Fibroblast of lung (primary cell): ENCODE data around the gene EEIG2. TPM values are rescaled to one million over a fixed set of nuclear protein-coding genes. Genes with fewer than 3 reads are reported as not detected.

ENCODE experiments used
- DNase-seq, 2 donors: peaks; one replicate each; pipeline versions ENCODE4 v3.0.0 to v3.0.0-alpha.2; 2010; ENCODE audit warnings: low read depth in 2 of 2
- H2AFZ ChIP-seq: 2 replicates; pipeline ENCODE4 v1.5.1; 2012; ENCODE audit warnings: low read length, control low read depth, inconsistent platforms
- H3K27ac ChIP-seq: 2 replicates; pipeline ENCODE4 v1.5.1; 2011; ENCODE audit warnings: low read length, control low read depth; ENCODE audit not compliant: insufficient read depth
- H3K27me3 ChIP-seq: 2 replicates; pipeline ENCODE4 v1.5.1; 2011; ENCODE audit warnings: mild to moderate bottlenecking, low read length; ENCODE audit not compliant: control insufficient read depth, insufficient read depth
- H3K36me3 ChIP-seq: 2 replicates; pipeline ENCODE4 v1.5.1; 2011; ENCODE audit warnings: low read length; ENCODE audit not compliant: control insufficient read depth, insufficient read depth
- H3K4me1 ChIP-seq: 2 replicates; pipeline ENCODE4 v1.5.1; 2011; ENCODE audit warnings: low read length; ENCODE audit not compliant: control insufficient read depth, insufficient read depth; ENCODE audit errors: extremely low read depth
- H3K4me2 ChIP-seq: 2 replicates; pipeline ENCODE4 v1.5.1; 2011; ENCODE audit warnings: low read length, control low read depth; ENCODE audit not compliant: insufficient read depth; ENCODE audit errors: extremely low read depth
- H3K4me3 ChIP-seq, 4 experiments: fragments of 200-600 bp in 1 of 4; sonication (generic) in 1 of 4; replicated peaks in 1 of 4; 2 replicates each; pipeline ENCODE4 v1.5.1; 2011 to 2016; ENCODE audit warnings: low read length in 4 of 4, low read depth in 3 of 4, mild to moderate bottlenecking in 3 of 4, control low read depth in 2 of 4, inconsistent platforms in 1 of 4, mixed read lengths in 1 of 4; ENCODE audit not compliant: insufficient read depth in 1 of 4; ENCODE audit errors: control extremely low read depth in 1 of 4
- H3K79me2 ChIP-seq: 2 replicates; pipeline ENCODE4 v1.5.1; 2012; ENCODE audit warnings: mild to moderate bottlenecking, low read length, inconsistent platforms; ENCODE audit not compliant: control insufficient read depth, insufficient read depth
- H3K9ac ChIP-seq: 2 replicates; pipeline ENCODE4 v1.5.1; 2011; ENCODE audit warnings: mild to moderate bottlenecking, low read length, control low read depth; ENCODE audit not compliant: insufficient read depth
- H3K9me3 ChIP-seq: 2 replicates; pipeline ENCODE4 v1.5.1; 2012; ENCODE audit warnings: low read depth, low read length; ENCODE audit not compliant: control insufficient read depth, insufficient read depth
- H4K20me1 ChIP-seq: 2 replicates; pipeline ENCODE4 v1.5.1; 2011; ENCODE audit warnings: low read length; ENCODE audit not compliant: control insufficient read depth, insufficient read depth; ENCODE audit errors: extremely low read depth
- EZH2 ChIP-seq: IDR thresholded peaks from 2 replicates; pipeline ENCODE4 v1.5.1; 2012; ENCODE audit warnings: low read length, control low read depth, mild to moderate bottlenecking; ENCODE audit errors: missing control alignments
- polyA plus RNA-seq, 2 donors: library from polyadenylated mRNA; depleted of rRNA in 1 of 2; stranded (reverse) in 1 of 2; unstranded in 1 of 2; fragments of >200 nt; gene quantifications; 2 replicates each; pipeline ENCODE4 v1.2.1, GENCODE V29; 2011 to 2012; ENCODE audit warnings: missing spikeins in 1 of 2
- total RNA-seq: library from RNA; depleted of rRNA; stranded (reverse); fragments of >200 nt; gene quantifications from 2 replicates; pipeline ENCODE4 v1.2.1, GENCODE V29; 2014
- TF ChIP-seq, protein P1 (sequence below), 2 donors: IDR thresholded peaks in 1 of 2; conservative IDR thresholded peaks in 1 of 2; 1 replicate in 1 of 2; 2 replicates in 1 of 2; pipeline ENCODE4 v1.5.1; 2011 to 2012; ENCODE audit warnings: low read length in 2 of 2, control low read depth in 1 of 2, inconsistent platforms in 1 of 2, low read depth in 1 of 2, mild to moderate bottlenecking in 1 of 2

The EEIG2 gene
- total and polyA plus RNA-seq, 2 donors (not counting 1 experiment from before 2014, with no cell fraction given), result 13.7 to 18.5 TPM

DNA sequence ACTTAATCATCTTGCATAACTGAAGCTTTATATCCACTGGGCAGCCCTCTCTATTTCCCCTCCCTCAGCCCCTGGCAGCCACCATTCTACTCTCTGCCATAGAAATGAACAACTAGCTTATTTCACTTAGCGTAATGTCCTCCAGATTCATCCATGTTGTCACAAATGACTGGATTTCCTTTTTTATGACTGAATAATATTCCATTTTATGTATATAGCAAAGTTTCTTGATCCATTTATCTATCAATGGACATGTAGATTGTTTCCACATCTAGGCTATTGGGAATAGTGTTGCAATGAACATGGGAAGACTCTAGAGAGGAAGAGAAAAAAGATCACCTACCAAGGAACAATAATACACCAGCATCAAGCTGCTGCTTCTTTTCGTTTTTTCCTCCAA is 32.1 kb upstream of the EEIG2 start:
- TF ChIP-seq, protein P1, sequence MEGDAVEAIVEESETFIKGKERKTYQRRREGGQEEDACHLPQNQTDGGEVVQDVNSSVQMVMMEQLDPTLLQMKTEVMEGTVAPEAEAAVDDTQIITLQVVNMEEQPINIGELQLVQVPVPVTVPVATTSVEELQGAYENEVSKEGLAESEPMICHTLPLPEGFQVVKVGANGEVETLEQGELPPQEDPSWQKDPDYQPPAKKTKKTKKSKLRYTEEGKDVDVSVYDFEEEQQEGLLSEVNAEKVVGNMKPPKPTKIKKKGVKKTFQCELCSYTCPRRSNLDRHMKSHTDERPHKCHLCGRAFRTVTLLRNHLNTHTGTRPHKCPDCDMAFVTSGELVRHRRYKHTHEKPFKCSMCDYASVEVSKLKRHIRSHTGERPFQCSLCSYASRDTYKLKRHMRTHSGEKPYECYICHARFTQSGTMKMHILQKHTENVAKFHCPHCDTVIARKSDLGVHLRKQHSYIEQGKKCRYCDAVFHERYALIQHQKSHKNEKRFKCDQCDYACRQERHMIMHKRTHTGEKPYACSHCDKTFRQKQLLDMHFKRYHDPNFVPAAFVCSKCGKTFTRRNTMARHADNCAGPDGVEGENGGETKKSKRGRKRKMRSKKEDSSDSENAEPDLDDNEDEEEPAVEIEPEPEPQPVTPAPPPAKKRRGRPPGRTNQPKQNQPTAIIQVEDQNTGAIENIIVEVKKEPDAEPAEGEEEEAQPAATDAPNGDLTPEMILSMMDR (conservative IDR thresholded peaks at IDR 0.05 in 1 of 2, IDR thresholded peaks at IDR 0.05 in 1 of 2; ENCODE audit: low read depth in 1 of 2, low read length in 2 of 2), result no peak
- no peak for TF ChIP-seq EZH2
- Histone ChIP-seq H3K27me3 (no peaks in the 10 kb centered on the region), H3K4me3 (no peak overlapping the region), H2AFZ (no peak overlapping the region), H3K79me2 (no peaks in the 10 kb centered on the region), H4K20me1 (no peaks in the 10 kb centered on the region), H3K27ac (no peak overlapping the region), H3K36me3 (no peaks in the 10 kb centered on the region), H3K9me3 (no peaks in the 10 kb centered on the region), H3K4me1 (no peaks in the 10 kb centered on the region), H3K4me2 (no peak overlapping the region), H3K9ac (no peak overlapping the region)
- DNase-seq, result no peak

DNA sequence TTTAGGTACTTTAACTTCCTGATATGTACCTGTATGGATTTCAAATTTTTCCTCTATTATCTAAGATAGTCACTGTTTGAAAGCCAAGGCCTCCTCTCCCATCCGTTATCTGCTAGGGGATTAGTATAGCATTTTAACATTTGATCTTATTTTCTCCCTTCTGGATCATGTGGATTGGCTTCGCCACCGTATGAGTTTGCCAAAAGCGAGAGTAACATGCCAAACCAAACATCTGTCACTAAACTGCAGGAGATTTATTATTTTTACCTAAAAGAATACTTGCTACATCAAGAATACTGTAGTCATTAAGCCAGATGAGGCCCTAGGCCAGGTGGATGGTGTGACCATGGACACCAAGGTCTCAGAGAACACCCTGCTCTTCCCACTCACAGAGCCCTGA is 28.5 kb upstream of the EEIG2 start:
- H2AFZ ChIP-seq, result no peak overlapping the region
- H3K4me3 ChIP-seq, result no peak overlapping the region
- peaks cover 2% of the 10 kb centered on the region for H3K27me3 ChIP-seq
- no peak for DNase-seq
- H3K4me2 ChIP-seq, result no peak overlapping the region
- no peak overlapping the region for H3K9ac ChIP-seq
- H3K36me3 ChIP-seq, result no peaks in the 10 kb centered on the region
- H3K9me3 ChIP-seq, result no peaks in the 10 kb centered on the region
- no peaks in the 10 kb centered on the region for H3K79me2 ChIP-seq
- TF ChIP-seq, protein P1 (conservative IDR thresholded peaks at IDR 0.05 in 1 of 2, IDR thresholded peaks at IDR 0.05 in 1 of 2; ENCODE audit: low read depth in 1 of 2, low read length in 2 of 2), result no peak
- TF ChIP-seq EZH2, result no peak
- no peaks in the 10 kb centered on the region for H4K20me1 ChIP-seq
- H3K4me1 ChIP-seq, result no peaks in the 10 kb centered on the region
- H3K27ac ChIP-seq, result no peak overlapping the region

DNA sequence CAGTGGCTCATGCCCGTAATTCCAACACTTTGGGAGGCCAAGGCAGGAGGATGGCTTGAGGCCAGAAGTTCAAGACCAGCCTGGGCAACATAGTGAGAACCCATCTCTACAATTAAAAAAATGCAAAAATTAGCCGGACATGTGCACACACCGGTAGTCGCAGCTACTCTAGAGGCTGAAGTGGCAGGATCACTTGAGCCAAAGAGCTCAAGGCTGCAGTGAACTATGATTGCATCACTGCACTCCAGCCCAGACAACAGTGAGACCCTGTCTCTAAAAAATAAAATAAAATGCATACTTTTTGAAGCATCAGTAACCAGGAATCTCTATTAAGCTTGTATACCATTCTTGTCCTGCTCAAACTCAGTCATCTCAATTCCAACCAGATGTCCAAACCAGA is 27.2 kb upstream of the EEIG2 start:
- Histone ChIP-seq H3K4me3 (no peak overlapping the region), H3K4me1 (no peaks in the 10 kb centered on the region), H3K4me2 (no peak overlapping the region), H3K9me3 (no peaks in the 10 kb centered on the region), H3K27ac (no peak overlapping the region), H3K36me3 (no peaks in the 10 kb centered on the region), H3K79me2 (no peaks in the 10 kb centered on the region), H2AFZ (no peak overlapping the region), H3K27me3 (peaks cover 2% of the 10 kb centered on the region), H3K9ac (no peak overlapping the region), H4K20me1 (no peaks in the 10 kb centered on the region)
- DNase-seq, result no peak
- TF ChIP-seq, protein P1 (conservative IDR thresholded peaks at IDR 0.05 in 1 of 2, IDR thresholded peaks at IDR 0.05 in 1 of 2; ENCODE audit: low read depth in 1 of 2, low read length in 2 of 2), result no peak
- no peak for TF ChIP-seq EZH2
